Measurements from ENCODE around the gene VPS37B.

DNA sequence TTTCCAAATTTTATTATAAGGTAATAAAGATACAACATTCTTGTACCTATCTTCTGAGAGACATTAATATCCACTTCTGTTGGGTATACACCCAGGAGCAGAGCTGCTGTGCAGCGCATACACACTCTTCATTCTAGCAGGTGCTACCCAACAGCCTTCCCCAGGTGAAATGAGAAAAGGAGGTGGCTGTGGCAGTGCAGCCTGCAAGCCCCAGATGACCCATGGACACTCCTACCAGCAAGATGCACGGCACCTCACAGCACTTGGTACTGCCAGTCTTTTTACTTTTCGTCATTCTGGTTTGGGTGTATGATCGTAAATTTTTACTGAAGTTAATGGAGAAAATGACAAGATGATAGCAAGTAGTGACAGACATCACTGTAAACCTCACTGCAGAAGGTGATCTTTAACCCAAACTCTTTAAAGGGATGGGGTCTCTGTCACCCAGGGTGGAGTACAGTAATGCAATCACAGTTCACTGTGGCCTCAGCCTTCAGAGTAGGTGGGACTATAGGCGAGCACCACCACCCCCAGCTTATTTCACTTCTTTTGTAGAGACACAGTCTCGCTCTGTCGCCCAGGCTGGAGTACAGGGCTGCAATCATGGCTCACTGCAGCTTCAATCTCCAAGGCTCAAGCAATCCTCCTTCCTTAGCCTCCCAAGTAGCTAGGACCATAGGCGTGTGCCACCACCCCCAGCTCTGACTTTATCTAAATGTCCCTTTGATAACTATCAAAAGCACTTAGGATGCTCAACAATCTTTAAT lies 26.5 kb downstream of the VPS37B start:
- TF ChIP-seq CTCF (conservative IDR thresholded peaks at IDR 0.05 in 1 of 2, IDR thresholded peaks at IDR 0.05 in 1 of 2; ENCODE audit: low read depth in 1 of 2, low read length in 2 of 2) (no peak), EZH2 (IDR thresholded peaks at IDR 0.05; ENCODE audit: low read length, missing control alignments) (no peak)
